ENCODE measurements around the gene SLC23A2. TPM values are rescaled to one million over a fixed set of nuclear protein-coding genes. Genes with fewer than 3 reads are reported as not detected.

The SLC23A2 gene
- polyA plus RNA-seq, 3 donors = 3.3 to 28.4 (median 6.4) TPM

GRCh38 chr20:4961746-4962145 lies 39.6 kb downstream of the SLC23A2 start:
- no peaks in the 10 kb centered on the region for H3K27me3 ChIP-seq (ENCODE audit: control insufficient read depth in 2 of 2, insufficient read depth in 2 of 2, low read length in 2 of 2)
- Mint-ChIP-seq H3K9me3 (peaks cover 0 to 2% (median 0%) of the 10 kb centered on the region in 7 donors), H3K4me1 (peaks cover 35% of the 10 kb centered on the region), H3K4me3 (peak overlapping the region in 1 of 2 donors; percentile 58), H3K36me3 (peaks cover 18 to 26% of the 10 kb centered on the region in 2 donors), H3K27ac (peak overlapping the region; percentile 57 to 89 (median 76)), H3K27me3 (ENCODE audit: low read depth in 3 of 3) (no peaks in the 10 kb centered on the region)
- H3K9me3 ChIP-seq (replicated peaks in 1 of 2; ENCODE audit: control insufficient read depth in 1 of 2, insufficient read depth in 1 of 2, low read length in 2 of 2) = no peaks in the 10 kb centered on the region
- H4K20me1 ChIP-seq (ENCODE audit: insufficient read depth, low read length) = peaks cover 10% of the 10 kb centered on the region
- no peak overlapping the region for H3K4me2 ChIP-seq (replicated peaks; ENCODE audit: extremely low read depth, low read length, poor library complexity, severe bottlenecking)
- H2AFZ ChIP-seq (ENCODE audit: insufficient read depth, low read depth, low read length, poor library complexity, severe bottlenecking) = no peak overlapping the region
- no peak for TF ChIP-seq CTCF (IDR thresholded peaks at IDR 0.05)
- intact Hi-C loops (cut with micrococcal nuclease) = no loop called here
- H3K4me1 ChIP-seq (ENCODE audit: control insufficient read depth in 1 of 2, insufficient read depth in 2 of 2, low read length in 2 of 2) = peaks cover 12 to 13% of the 10 kb centered on the region in 2 donors
- peak; percentile 33 to 52 (median 48) for DNase-seq
- H3K79me2 ChIP-seq (ENCODE audit: insufficient read depth, low read length) = peaks cover 68% of the 10 kb centered on the region
- H3K27ac ChIP-seq (ENCODE audit: low read depth in 1 of 2, low read length in 2 of 2) = peak overlapping the region in 1 of 2 donors; percentile 69
- H3K36me3 ChIP-seq (replicated peaks in 1 of 2; ENCODE audit: control insufficient read depth in 1 of 2, insufficient read depth in 2 of 2, low read length in 2 of 2) = no peaks in the 10 kb centered on the region
- no peak overlapping the region for H3K9ac ChIP-seq (ENCODE audit: insufficient read depth, low read length, poor library complexity, severe bottlenecking)
- no peak overlapping the region for H3K4me3 ChIP-seq (replicated peaks in 1 of 3; ENCODE audit: low read depth in 2 of 3, low read length in 3 of 3)
- 0% methylated on average over 1 of the region's 4 CpGs for WGBS (ENCODE audit: insufficient coverage)

- intact Hi-C loops (cut with micrococcal nuclease) = loop anchor here (5.0 to 10.0 kb wide), 2 partner anchors 352 to 355 kb away; no protein-coding TSS in a partner anchor
- peaks cover 12 to 13% of the 10 kb centered on the region in 2 donors for H3K4me1 ChIP-seq (ENCODE audit: control insufficient read depth in 1 of 2, insufficient read depth in 2 of 2, low read length in 2 of 2)
- 94% methylated on average over 3 of the region's 7 CpGs for WGBS (ENCODE audit: insufficient coverage)
Measured at GRCh38 chr20:4959592-4959991, 41.7 kb downstream of the SLC23A2 start.

More at GRCh38 chr20:4959592-4959991, 41.7 kb downstream of the SLC23A2 start:
- H3K4me3 ChIP-seq (replicated peaks in 1 of 3; ENCODE audit: low read depth in 2 of 3, low read length in 3 of 3) = no peak overlapping the region
- peaks cover 15 to 18% of the 10 kb centered on the region in 2 donors for H3K36me3 Mint-ChIP-seq
- H3K27ac ChIP-seq (ENCODE audit: low read depth in 1 of 2, low read length in 2 of 2) = no peak overlapping the region
- H3K79me2 ChIP-seq (ENCODE audit: insufficient read depth, low read length) = peaks cover 71% of the 10 kb centered on the region
- H3K9ac ChIP-seq (ENCODE audit: insufficient read depth, low read length, poor library complexity, severe bottlenecking) = no peak overlapping the region
- peaks cover 29% of the 10 kb centered on the region for H3K4me1 Mint-ChIP-seq
- no peaks in the 10 kb centered on the region for H3K36me3 ChIP-seq (replicated peaks in 1 of 2; ENCODE audit: control insufficient read depth in 1 of 2, insufficient read depth in 2 of 2, low read length in 2 of 2)
- H2AFZ ChIP-seq (ENCODE audit: insufficient read depth, low read depth, low read length, poor library complexity, severe bottlenecking) = no peak overlapping the region
- H3K27ac Mint-ChIP-seq = peak overlapping the region in 3 of 7 donors; percentile 58 to 66 (median 60)
- H3K27me3 Mint-ChIP-seq (ENCODE audit: low read depth in 3 of 3) = no peaks in the 10 kb centered on the region
- H4K20me1 ChIP-seq (ENCODE audit: insufficient read depth, low read length) = peaks cover 20% of the 10 kb centered on the region
- peaks cover 0 to 2% (median 0%) of the 10 kb centered on the region in 7 donors for H3K9me3 Mint-ChIP-seq
- no peaks in the 10 kb centered on the region for H3K9me3 ChIP-seq (replicated peaks in 1 of 2; ENCODE audit: control insufficient read depth in 1 of 2, insufficient read depth in 1 of 2, low read length in 2 of 2)
- no peak overlapping the region for H3K4me2 ChIP-seq (replicated peaks; ENCODE audit: extremely low read depth, low read length, poor library complexity, severe bottlenecking)
- TF ChIP-seq CTCF (IDR thresholded peaks at IDR 0.05) = no peak
- H3K27me3 ChIP-seq (ENCODE audit: control insufficient read depth in 2 of 2, insufficient read depth in 2 of 2, low read length in 2 of 2) = no peaks in the 10 kb centered on the region
- H3K4me3 Mint-ChIP-seq = no peak overlapping the region
- DNase-seq = peak in 2 of 3 donors; percentile 13 to 15
